Measurements from ENCODE around the gene MIS12. TPM values are rescaled to one million over a fixed set of nuclear protein-coding genes. Genes with fewer than 3 reads are reported as not detected.

The MIS12 gene
- total and polyA plus RNA-seq, 2 of the 8 experiments (the other 6 are each of a cell fraction or from before 2014, with no cell fraction given): 9.5 to 25.6 TPM

DNA sequence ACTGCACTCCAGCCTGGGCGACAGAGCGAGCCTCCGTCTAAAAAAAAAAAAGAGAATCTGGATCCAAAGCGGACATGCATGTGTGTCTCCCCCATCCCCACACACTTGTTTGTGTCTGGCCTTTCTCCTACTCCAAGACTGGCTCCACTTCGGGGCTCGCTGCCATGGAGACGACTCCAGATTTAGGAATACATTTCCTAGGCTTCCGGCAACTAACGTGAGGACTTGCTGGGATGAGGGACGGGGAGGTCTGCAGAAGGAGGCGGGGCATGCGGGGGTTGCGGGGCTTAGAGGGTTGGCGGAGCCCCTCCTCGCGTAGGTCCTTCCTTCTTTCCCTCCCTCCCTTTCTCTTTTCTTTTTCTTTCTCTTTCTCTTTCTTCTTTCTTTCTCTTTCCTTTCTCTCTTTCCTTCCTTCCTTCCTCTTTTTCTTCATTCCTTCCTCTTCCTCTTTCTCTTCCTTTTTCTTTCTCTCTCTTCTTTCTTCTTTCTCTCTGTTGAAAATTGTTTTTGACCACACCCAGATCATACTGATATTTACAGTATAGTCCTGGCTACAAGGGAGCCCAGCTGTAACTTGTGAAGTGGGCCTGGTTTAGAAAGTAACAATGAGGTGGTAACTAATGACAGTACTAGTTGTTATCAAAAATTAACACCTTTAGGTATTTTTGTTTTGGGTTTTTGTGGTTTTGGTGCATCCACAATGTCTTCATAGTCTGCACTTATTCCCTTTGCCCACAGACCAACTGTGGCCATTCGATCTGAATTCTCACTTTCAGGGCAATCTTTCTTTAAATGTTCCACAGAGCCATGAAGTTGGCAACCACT, 25.2 kb downstream of the MIS12 start:
- H3K56ac ChIP-seq (replicated peaks; ENCODE audit: insufficient read length, low read depth, low read length): no peak overlapping the region
- no peaks in the 10 kb centered on the region for H3K23me2 ChIP-seq (ENCODE audit: low read depth, low read length)
- H3K18ac ChIP-seq (ENCODE audit: extremely low read depth, low read length): no peak overlapping the region
- no peaks in the 10 kb centered on the region for H3K9me3 ChIP-seq (ENCODE audit: insufficient read depth in 2 of 2, low read depth in 1 of 2, low read length in 1 of 2)
- POLR2A ChIA-PET (ENCODE audit: partially characterized antibody): no interaction called here
- no peak overlapping the region for H3K23ac ChIP-seq (ENCODE audit: insufficient read length)
- TF ChIP-seq TAF1 (IDR thresholded peaks at IDR 0.05; ENCODE audit: low read depth, low read length) (no peak), CBX8 (IDR thresholded peaks at IDR 0.05; ENCODE audit: borderline replicate concordance, low read depth, low read length) (no peak), SIN3A (conservative IDR thresholded peaks at IDR 0.05 in 1 of 2, IDR thresholded peaks at IDR 0.05 in 1 of 2; ENCODE audit: low read depth in 1 of 2, low read length in 2 of 2) (no peak), RNF2 (IDR thresholded peaks at IDR 0.05; ENCODE audit: borderline replicate concordance, low read depth, low read length, missing control alignments, poor library complexity, severe bottlenecking) (no peak)
- TF ChIP-seq, protein P1, sequence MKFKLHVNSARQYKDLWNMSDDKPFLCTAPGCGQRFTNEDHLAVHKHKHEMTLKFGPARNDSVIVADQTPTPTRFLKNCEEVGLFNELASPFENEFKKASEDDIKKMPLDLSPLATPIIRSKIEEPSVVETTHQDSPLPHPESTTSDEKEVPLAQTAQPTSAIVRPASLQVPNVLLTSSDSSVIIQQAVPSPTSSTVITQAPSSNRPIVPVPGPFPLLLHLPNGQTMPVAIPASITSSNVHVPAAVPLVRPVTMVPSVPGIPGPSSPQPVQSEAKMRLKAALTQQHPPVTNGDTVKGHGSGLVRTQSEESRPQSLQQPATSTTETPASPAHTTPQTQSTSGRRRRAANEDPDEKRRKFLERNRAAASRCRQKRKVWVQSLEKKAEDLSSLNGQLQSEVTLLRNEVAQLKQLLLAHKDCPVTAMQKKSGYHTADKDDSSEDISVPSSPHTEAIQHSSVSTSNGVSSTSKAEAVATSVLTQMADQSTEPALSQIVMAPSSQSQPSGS (IDR thresholded peaks at IDR 0.05; ENCODE audit: low read length): no peak
- no peak overlapping the region for H2AK5ac ChIP-seq (ENCODE audit: low read depth, low read length)
- H3K36me3 ChIP-seq (ENCODE audit: control insufficient read depth in 2 of 4, insufficient read depth in 4 of 4, low read length in 3 of 4): no peaks in the 10 kb centered on the region
- no peak overlapping the region for H2BK5ac ChIP-seq (ENCODE audit: low read depth, low read length)
- no peak overlapping the region for H4K5ac ChIP-seq (ENCODE audit: insufficient read length, low read depth, low read length)
- H3K79me1 ChIP-seq (ENCODE audit: low read depth, low read length): no peaks in the 10 kb centered on the region
- DNase-seq (ENCODE audit: low read depth in 1 of 2, low spot score in 2 of 2) (peak in 1 of 2 experiments; percentile 71), FAIRE-seq (no peak)
- H3K4me2 ChIP-seq (ENCODE audit: insufficient read depth in 1 of 2, low read depth in 2 of 2, low read length in 2 of 2): peak overlapping the region; percentile 19 to 36; a peak in 2 of 4 replicates
- H3K27ac ChIP-seq (ENCODE audit: low read depth, low read length): no peak overlapping the region
- H3K4me3 ChIP-seq (ENCODE audit: extremely low read depth in 1 of 4, insufficient read depth in 2 of 4, low read depth in 3 of 4, low read length in 4 of 4): peak overlapping the region in 1 of 4 experiments; percentile 38; a peak in 2 of 8 replicates
- H4K8ac ChIP-seq (ENCODE audit: extremely low read depth, insufficient read depth, low read length): no peak overlapping the region
- H3K4me1 ChIP-seq (replicated peaks in 1 of 4; ENCODE audit: control insufficient read depth in 3 of 4, insufficient read depth in 4 of 4, low read length in 3 of 4): peaks cover 0 to 3% (median 0%) of the 10 kb centered on the region in 4 experiments; a peak in 1 of 7 replicates
- H2BK12ac ChIP-seq (ENCODE audit: low read depth, low read length): no peak overlapping the region
- H3K79me2 ChIP-seq (ENCODE audit: control insufficient read depth in 1 of 2, insufficient read depth in 2 of 2, low read length in 2 of 2): no peaks in the 10 kb centered on the region
- WGBS, 2 experiments (ENCODE audit: extremely low coverage in 1 of 2, insufficient coverage in 1 of 2, insufficient read length in 1 of 2, insufficient replicate concordance in 2 of 2, low coverage in 1 of 2, low lambda C conversion rate in 2 of 2, missing lambda C conversion rate in 1 of 2): 49% methylated on average over 11 of the region's 17 CpGs; no CpG with 5 or more reads in 1 of the 2 experiments
- H2BK20ac ChIP-seq (ENCODE audit: low read length): no peak overlapping the region
- peak overlapping the region; percentile 29; the same call in 1 of the 2 replicates for H2BK15ac ChIP-seq (ENCODE audit: low read length)
- H3K9ac ChIP-seq (replicated peaks in 1 of 4; ENCODE audit: extremely low read depth in 1 of 4, low read depth in 3 of 4, low read length in 3 of 4): no peak overlapping the region
- H4K20me1 ChIP-seq (replicated peaks in 1 of 2; ENCODE audit: control insufficient read depth in 1 of 2, insufficient read depth in 2 of 2, low read length in 2 of 2): no peaks in the 10 kb centered on the region
- CTCF ChIA-PET (ENCODE audit: partially characterized antibody): interaction anchor here (0.6 kb wide), 1 partner anchor 121 kb away, joined by 3 read pairs; no protein-coding TSS in a partner anchor
- 0 out of 2 replicates have a peak overlapping the region, but pooled peaks have one; percentile 35 for H2AFZ ChIP-seq (ENCODE audit: low read length)
- no peak overlapping the region for H3K4ac ChIP-seq (replicated peaks; ENCODE audit: insufficient read length, low read depth, low read length)
- H4K91ac ChIP-seq (replicated peaks; ENCODE audit: insufficient read length, low read length): no peak overlapping the region
- H3K14ac ChIP-seq (ENCODE audit: insufficient read length): no peak overlapping the region
- no peaks in the 10 kb centered on the region for H3K27me3 ChIP-seq (replicated peaks in 1 of 4; ENCODE audit: control insufficient read depth in 3 of 4, extremely low read depth in 1 of 4, insufficient read depth in 3 of 4, low read length in 3 of 4)
- H2BK120ac ChIP-seq (replicated peaks; ENCODE audit: low read depth, low read length): no peak overlapping the region
